ENCODE measurements around the gene ANKRD6. TPM values are rescaled to one million over a fixed set of nuclear protein-coding genes. Genes with fewer than 3 reads are reported as not detected.

ANKRD6 gene
- total RNA-seq, 1 donor from 2014 or later, result 6.2 TPM

- no peak overlapping the region for H3K4me3 ChIP-seq (ENCODE audit: low read depth, low read length)
- no peak for DNase-seq (ENCODE audit: low read depth)
- TF ChIP-seq CTCF (conservative IDR thresholded peaks at IDR 0.05; ENCODE audit: low read depth, low read length), result no peak
Observed at GRCh38 chr6:89547281-89547680, 114.3 kb downstream of the ANKRD6 start.

GRCh38 chr6:89553431-89553830 lies 120.5 kb downstream of the ANKRD6 start:
- TF ChIP-seq CTCF (conservative IDR thresholded peaks at IDR 0.05; ENCODE audit: low read depth, low read length), result no peak
- H3K4me3 ChIP-seq (ENCODE audit: low read depth, low read length), result no peak overlapping the region
- no peak for DNase-seq (ENCODE audit: low read depth)

- no peak overlapping the region for H3K4me3 ChIP-seq (ENCODE audit: low read depth, low read length)
- DNase-seq (ENCODE audit: low read depth), result no peak
- TF ChIP-seq CTCF (conservative IDR thresholded peaks at IDR 0.05; ENCODE audit: low read depth, low read length), result no peak
Observed at GRCh38 chr6:89554106-89554505, 121.2 kb downstream of the ANKRD6 start.

- DNase-seq (ENCODE audit: low read depth), result no peak
- no peak for TF ChIP-seq CTCF (conservative IDR thresholded peaks at IDR 0.05; ENCODE audit: low read depth, low read length)
- H3K4me3 ChIP-seq (ENCODE audit: low read depth, low read length), result no peak overlapping the region
Observed at GRCh38 chr6:89555031-89555430, 122.1 kb downstream of the ANKRD6 start.

- H3K4me3 ChIP-seq (ENCODE audit: low read depth, low read length), result no peak overlapping the region
- TF ChIP-seq CTCF (conservative IDR thresholded peaks at IDR 0.05; ENCODE audit: low read depth, low read length), result no peak
- no peak for DNase-seq (ENCODE audit: low read depth)
Observed at GRCh38 chr6:89555806-89556205, 122.9 kb downstream of the ANKRD6 start.

GRCh38 chr6:89559487-89559886 lies 126.5 kb downstream of the ANKRD6 start:
- no peak overlapping the region for H3K4me3 ChIP-seq (ENCODE audit: low read depth, low read length)
- no peak for TF ChIP-seq CTCF (conservative IDR thresholded peaks at IDR 0.05; ENCODE audit: low read depth, low read length)
- DNase-seq (ENCODE audit: low read depth), result no peak

GRCh38 chr6:89562093-89562973 lies 129.4 kb downstream of the ANKRD6 start:
- no peak for DNase-seq (ENCODE audit: low read depth)
- H3K4me3 ChIP-seq (ENCODE audit: low read depth, low read length), result no peak overlapping the region
- no peak for TF ChIP-seq CTCF (conservative IDR thresholded peaks at IDR 0.05; ENCODE audit: low read depth, low read length)

Measured in epithelial cell of proximal tubule (primary cell).